DOHH2 (cell line): ENCODE data around the gene ARHGAP44.

Experiments
- H3F3A ChIP-seq: fragments of 200-600 bp; sonication (generic), shearing (Covaris generic); 2 replicates; pipeline ENCODE4 v1.6.0; 2016; ENCODE audit warnings: antibody characterized with exemption, mild to moderate bottlenecking; ENCODE audit not compliant: control insufficient read depth, insufficient read depth
- H3K27ac ChIP-seq: fragments of 200-600 bp; sonication (generic); 2 replicates; pipeline ENCODE4 v1.5.1; 2014; ENCODE audit warnings: low read depth, mild to moderate bottlenecking, low read length, moderate library complexity
- H3K27me3 ChIP-seq: fragments of 200-600 bp; sonication (generic); 2 replicates; pipeline ENCODE4 v1.6.1; 2014; ENCODE audit warnings: mild to moderate bottlenecking, low read length, mixed read lengths; ENCODE audit not compliant: control insufficient read depth
- H3K36me3 ChIP-seq: fragments of 200-600 bp; sonication (generic); 2 replicates; pipeline ENCODE4 v1.6.1; 2014; ENCODE audit warnings: mild to moderate bottlenecking, low read length, moderate library complexity, mixed read lengths; ENCODE audit not compliant: control insufficient read depth
- H3K4me1 ChIP-seq: fragments of 200-600 bp; sonication (generic); 2 replicates; pipeline ENCODE4 v1.6.1; 2014; ENCODE audit warnings: mild to moderate bottlenecking, low read length, mixed read lengths; ENCODE audit not compliant: control insufficient read depth
- H3K4me2 ChIP-seq: fragments of 200-600 bp; sonication (generic); 2 replicates; pipeline ENCODE4 v1.6.0; 2014; ENCODE audit warnings: mild to moderate bottlenecking, low read length, moderate library complexity
- H3K4me3 ChIP-seq: fragments of 200-600 bp; sonication (generic); 2 replicates; pipeline ENCODE4 v1.5.1; 2014; ENCODE audit warnings: mild to moderate bottlenecking, low read length, mixed read lengths
- H3K79me2 ChIP-seq: fragments of 200-600 bp; sonication (generic); 2 replicates; pipeline ENCODE4 v1.6.1; 2014; ENCODE audit warnings: mild to moderate bottlenecking, low read length, mixed read lengths; ENCODE audit not compliant: control insufficient read depth
- H3K9me2 ChIP-seq: fragments of 200-600 bp; sonication (generic); replicated peaks from 2 replicates; pipeline ENCODE4 v1.6.1; 2014; ENCODE audit warnings: mild to moderate bottlenecking, low read length, mixed read lengths; ENCODE audit not compliant: control insufficient read depth
- H3K9me3 ChIP-seq: fragments of 200-600 bp; sonication (generic); 2 replicates; pipeline ENCODE4 v1.6.1; 2014; ENCODE audit warnings: antibody characterized with exemption, low read length, mixed read lengths; ENCODE audit not compliant: control insufficient read depth, insufficient read depth
- H4K20me1 ChIP-seq: fragments of 200-600 bp; sonication (generic); 2 replicates; pipeline ENCODE4 v1.6.0; 2014; ENCODE audit warnings: low read depth, mild to moderate bottlenecking, antibody characterized with exemption, low read length, moderate library complexity; ENCODE audit not compliant: control insufficient read depth, insufficient read depth
- CTCF ChIP-seq: fragments of 200-600 bp; sonication (generic); IDR thresholded peaks from one replicate; pipeline ENCODE4 v1.5.1; 2014; ENCODE audit warnings: antibody characterized with exemption, mild to moderate bottlenecking, low read depth, low read length; ENCODE audit not compliant: poor library complexity, severe bottlenecking
- EZH2phosphoT487 ChIP-seq: fragments of 200-600 bp; sonication (generic); IDR thresholded peaks from 2 replicates; pipeline ENCODE4 v1.6.1; 2017; ENCODE audit warnings: borderline replicate concordance, mild to moderate bottlenecking, antibody characterized with exemption, low read length, moderate library complexity, mixed read lengths

ARHGAP44 gene

DNA sequence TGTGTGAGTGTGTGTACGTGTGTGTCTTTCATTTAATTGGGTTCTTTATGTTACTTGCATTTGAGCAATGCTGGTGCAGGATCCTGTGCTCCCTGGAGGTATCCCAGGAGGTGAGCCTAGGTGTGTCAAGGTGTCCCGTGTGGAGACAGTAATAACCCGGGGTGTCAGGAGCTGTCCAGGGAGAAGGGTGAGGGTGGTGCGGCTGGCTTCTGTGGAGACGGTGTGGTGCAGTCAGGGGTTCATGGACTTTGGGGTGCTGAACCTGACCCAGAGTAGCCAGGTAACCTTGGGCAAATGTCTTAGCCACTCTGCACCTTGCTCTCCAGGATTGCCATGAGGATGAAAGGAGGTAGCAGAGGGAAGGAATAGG is 235.9 kb downstream of the ARHGAP44 start:
- H3K4me2 ChIP-seq, result no peak overlapping the region

DNA sequence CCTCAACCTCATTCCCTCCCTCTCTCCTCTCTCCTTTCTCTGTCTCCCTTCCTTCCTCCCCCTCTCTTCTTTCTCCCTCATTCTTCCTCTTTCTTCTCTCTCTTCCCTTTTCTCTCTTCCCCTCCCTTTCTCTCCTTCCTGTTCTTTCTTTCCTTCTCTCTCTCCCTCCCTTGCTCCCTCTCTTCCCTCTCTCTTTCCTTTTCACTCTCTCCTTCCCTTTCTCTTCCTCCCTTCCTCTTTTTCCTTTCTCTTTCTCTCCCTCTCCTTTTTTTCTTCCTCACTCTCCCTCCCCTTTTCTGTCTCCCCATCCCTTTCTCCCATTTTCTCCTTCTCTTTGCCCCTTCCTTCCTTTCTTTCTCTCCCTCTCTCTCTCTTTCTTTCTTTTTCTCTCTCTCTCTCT is 236.4 kb downstream of the ARHGAP44 start:
- no peaks in the 10 kb centered on the region for H3K9me3 ChIP-seq

More for the DNA sequence above, 235.9 kb downstream of the ARHGAP44 start:
- H4K20me1 ChIP-seq, result no peaks in the 10 kb centered on the region
- no peak overlapping the region for H3K4me3 ChIP-seq
- no peaks in the 10 kb centered on the region for H3K4me1 ChIP-seq
- no peaks in the 10 kb centered on the region for H3K9me2 ChIP-seq
- no peaks in the 10 kb centered on the region for H3K27me3 ChIP-seq
- no peaks in the 10 kb centered on the region for H3K36me3 ChIP-seq
- no peaks in the 10 kb centered on the region for H3F3A ChIP-seq
- H3K79me2 ChIP-seq, result no peaks in the 10 kb centered on the region
- TF ChIP-seq CTCF, result no peak
- H3K27ac ChIP-seq, result no peak overlapping the region
- H3K9me3 ChIP-seq, result no peaks in the 10 kb centered on the region

DNA sequence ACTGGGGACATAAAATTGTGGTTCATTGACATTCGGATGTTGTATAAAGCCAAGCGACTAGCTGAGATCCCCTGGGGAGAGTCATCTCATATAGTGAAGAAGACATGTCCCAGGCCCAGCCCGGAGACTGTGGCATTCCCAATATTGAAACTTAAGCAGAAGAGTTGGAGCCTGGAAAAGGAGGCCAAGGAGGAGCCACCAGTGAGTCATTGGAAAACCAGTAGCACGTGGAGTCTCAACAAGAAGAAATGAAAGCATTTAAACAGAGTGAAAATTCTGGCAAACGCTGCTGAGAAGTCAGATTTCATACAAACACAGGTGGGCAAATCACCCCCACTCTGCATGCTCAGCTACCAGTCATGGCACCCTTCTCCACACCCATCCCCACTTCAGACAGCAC is 237.9 kb downstream of the ARHGAP44 start:
- no peaks in the 10 kb centered on the region for H3K27me3 ChIP-seq
- H3K9me3 ChIP-seq, result no peaks in the 10 kb centered on the region
- H3K27ac ChIP-seq, result no peak overlapping the region
- H3K9me2 ChIP-seq, result no peaks in the 10 kb centered on the region
- H3K4me3 ChIP-seq, result no peak overlapping the region
- no peaks in the 10 kb centered on the region for H4K20me1 ChIP-seq
- H3F3A ChIP-seq, result no peaks in the 10 kb centered on the region
- no peak for TF ChIP-seq CTCF
- no peak for TF ChIP-seq EZH2phosphoT487
- H3K4me1 ChIP-seq, result no peaks in the 10 kb centered on the region
- H3K79me2 ChIP-seq, result no peaks in the 10 kb centered on the region
- no peak overlapping the region for H3K4me2 ChIP-seq
- no peaks in the 10 kb centered on the region for H3K36me3 ChIP-seq

More for the DNA sequence above, 236.4 kb downstream of the ARHGAP44 start:
- H3F3A ChIP-seq, result no peaks in the 10 kb centered on the region
- no peaks in the 10 kb centered on the region for H3K4me1 ChIP-seq
- H4K20me1 ChIP-seq, result no peaks in the 10 kb centered on the region
- no peaks in the 10 kb centered on the region for H3K9me2 ChIP-seq
- no peak overlapping the region for H3K4me3 ChIP-seq
- no peaks in the 10 kb centered on the region for H3K36me3 ChIP-seq
- TF ChIP-seq EZH2phosphoT487 (no peak), CTCF (no peak)
- no peaks in the 10 kb centered on the region for H3K79me2 ChIP-seq
- H3K4me2 ChIP-seq, result no peak overlapping the region
- no peak overlapping the region for H3K27ac ChIP-seq
- no peaks in the 10 kb centered on the region for H3K27me3 ChIP-seq

- H3K4me2 ChIP-seq, result no peak overlapping the region
Measured at GRCh38 chr17:13029340-13029739, 240.0 kb downstream of the ARHGAP44 start.

More at GRCh38 chr17:13029340-13029739, 240.0 kb downstream of the ARHGAP44 start:
- Histone ChIP-seq H3K36me3 (no peaks in the 10 kb centered on the region), H3K9me2 (no peaks in the 10 kb centered on the region), H3K27ac (no peak overlapping the region), H3K4me3 (no peak overlapping the region), H3K9me3 (no peaks in the 10 kb centered on the region), H3F3A (no peaks in the 10 kb centered on the region), H3K27me3 (no peaks in the 10 kb centered on the region), H3K4me1 (no peaks in the 10 kb centered on the region), H3K79me2 (no peaks in the 10 kb centered on the region), H4K20me1 (no peaks in the 10 kb centered on the region)
- no peak for TF ChIP-seq EZH2phosphoT487
- TF ChIP-seq CTCF, result no peak
